ENCODE measurements around the gene CUBN. TPM values are rescaled to one million over a fixed set of nuclear protein-coding genes. Genes with fewer than 3 reads are reported as not detected.
A peak's percentile ranks its signal among the peaks of the same experiment; 100 is the strongest.

CUBN gene
- 1 to 10 TPM; 1.1 to 1.6 TPM for total RNA-seq

- no peak within 1 kb of the TSS for H3K4me3 Mint-ChIP-seq
- H3K9me3 Mint-ChIP-seq, result no peaks in the 10 kb centered on the region
- peaks cover 15 to 19% of the 10 kb centered on the region in 2 donors for H3K4me1 Mint-ChIP-seq (ENCODE audit: low read depth in 2 of 2)
- H3K27me3 Mint-ChIP-seq, result peaks cover 0 to 2% of the 10 kb centered on the region in 2 donors
- no peaks in the 10 kb centered on the region for H3K36me3 Mint-ChIP-seq
- ATAC-seq (no peak), DNase-seq (ENCODE audit: low spot score) (no peak)
- no peak within 1 kb of the TSS for H3K27ac Mint-ChIP-seq
These were observed at the start of gene CUBN for GRCh38 chr10:17129741-17130140. TSS of gene CUBN (minus strand) at chr10:17129811. CDS start at chr10:17129765, 46 bp downstream.

GRCh38 chr10:17179002-17179401, 49.4 kb upstream of the CUBN start:
- Mint-ChIP-seq H3K9me3 (no peaks in the 10 kb centered on the region), H3K4me3 (no peak overlapping the region), H3K36me3 (no peaks in the 10 kb centered on the region), H3K27me3 (no peaks in the 10 kb centered on the region), H3K4me1 (ENCODE audit: low read depth in 2 of 2) (peaks cover 6 to 8% of the 10 kb centered on the region in 2 donors), H3K27ac (no peak overlapping the region)
- no peak for ATAC-seq
- DNase-seq (ENCODE audit: low spot score), result no peak

- Mint-ChIP-seq H3K27ac (no peak overlapping the region), H3K9me3 (no peaks in the 10 kb centered on the region), H3K27me3 (no peaks in the 10 kb centered on the region), H3K36me3 (no peaks in the 10 kb centered on the region), H3K4me1 (ENCODE audit: low read depth in 2 of 2) (peaks cover 6 to 8% of the 10 kb centered on the region in 2 donors), H3K4me3 (no peak overlapping the region)
- DNase-seq (ENCODE audit: low spot score) (no peak), ATAC-seq (no peak)
These were observed 48.4 kb upstream of the CUBN start for GRCh38 chr10:17178006-17178405.

- no peaks in the 10 kb centered on the region for H3K9me3 Mint-ChIP-seq
- ATAC-seq (no peak), DNase-seq (ENCODE audit: low spot score) (no peak)
- no peaks in the 10 kb centered on the region for H3K27me3 Mint-ChIP-seq
- peaks cover 6 to 8% of the 10 kb centered on the region in 2 donors for H3K4me1 Mint-ChIP-seq (ENCODE audit: low read depth in 2 of 2)
- H3K36me3 Mint-ChIP-seq, result no peaks in the 10 kb centered on the region
- H3K27ac Mint-ChIP-seq, result no peak overlapping the region
- no peak overlapping the region for H3K4me3 Mint-ChIP-seq
These were observed 47.4 kb upstream of the CUBN start for GRCh38 chr10:17177014-17177413.

- Mint-ChIP-seq H3K4me1 (ENCODE audit: low read depth in 2 of 2) (peaks cover 6 to 8% of the 10 kb centered on the region in 2 donors), H3K4me3 (no peak overlapping the region), H3K27ac (no peak overlapping the region), H3K27me3 (no peaks in the 10 kb centered on the region), H3K9me3 (no peaks in the 10 kb centered on the region), H3K36me3 (no peaks in the 10 kb centered on the region)
- ATAC-seq (no peak), DNase-seq (ENCODE audit: low spot score) (no peak)
These were observed 46.5 kb upstream of the CUBN start for GRCh38 chr10:17176091-17176490.

- Mint-ChIP-seq H3K27ac (peak overlapping the region in 1 of 2 donors; percentile 74), H3K36me3 (no peaks in the 10 kb centered on the region), H3K9me3 (no peaks in the 10 kb centered on the region), H3K4me1 (ENCODE audit: low read depth in 2 of 2) (peaks cover 6 to 8% of the 10 kb centered on the region in 2 donors), H3K4me3 (peak overlapping the region; percentile 15), H3K27me3 (no peaks in the 10 kb centered on the region)
- ATAC-seq (no peak), DNase-seq (ENCODE audit: low spot score) (no peak)
These were observed 45.9 kb upstream of the CUBN start for GRCh38 chr10:17175551-17175950.

GRCh38 chr10:17174626-17175025, 45.0 kb upstream of the CUBN start:
- Mint-ChIP-seq H3K27me3 (no peaks in the 10 kb centered on the region), H3K4me3 (no peak overlapping the region), H3K9me3 (no peaks in the 10 kb centered on the region), H3K4me1 (ENCODE audit: low read depth in 2 of 2) (peaks cover 6 to 8% of the 10 kb centered on the region in 2 donors), H3K36me3 (no peaks in the 10 kb centered on the region), H3K27ac (peak overlapping the region in 1 of 2 donors; percentile 74)
- DNase-seq (ENCODE audit: low spot score) (no peak), ATAC-seq (no peak)

- no peaks in the 10 kb centered on the region for H3K36me3 Mint-ChIP-seq
- no peak overlapping the region for H3K27ac Mint-ChIP-seq
- no peak for DNase-seq (ENCODE audit: low spot score)
- ATAC-seq, result no peak
- H3K4me3 Mint-ChIP-seq, result no peak overlapping the region
- H3K9me3 Mint-ChIP-seq, result no peaks in the 10 kb centered on the region
- peaks cover 6 to 8% of the 10 kb centered on the region in 2 donors for H3K4me1 Mint-ChIP-seq (ENCODE audit: low read depth in 2 of 2)
- H3K27me3 Mint-ChIP-seq, result no peaks in the 10 kb centered on the region
These were observed 41.6 kb upstream of the CUBN start for GRCh38 chr10:17171141-17171641.

GRCh38 chr10:17169803-17170202, 40.2 kb upstream of the CUBN start:
- Mint-ChIP-seq H3K27ac (no peak overlapping the region), H3K4me1 (ENCODE audit: low read depth in 2 of 2) (no peaks in the 10 kb centered on the region), H3K4me3 (no peak overlapping the region), H3K36me3 (no peaks in the 10 kb centered on the region), H3K9me3 (no peaks in the 10 kb centered on the region), H3K27me3 (no peaks in the 10 kb centered on the region)
- DNase-seq (ENCODE audit: low spot score) (no peak), ATAC-seq (no peak)

- Mint-ChIP-seq H3K9me3 (no peaks in the 10 kb centered on the region), H3K36me3 (peaks cover 4% of the 10 kb centered on the region), H3K4me3 (no peak overlapping the region), H3K4me1 (ENCODE audit: low read depth in 2 of 2) (no peaks in the 10 kb centered on the region), H3K27me3 (no peaks in the 10 kb centered on the region), H3K27ac (no peak overlapping the region)
- DNase-seq (ENCODE audit: low spot score), result no peak
- no peak for ATAC-seq
These were observed 37.1 kb upstream of the CUBN start for GRCh38 chr10:17166699-17167098.

- Mint-ChIP-seq H3K36me3 (peaks cover 4% of the 10 kb centered on the region), H3K4me3 (no peak overlapping the region), H3K9me3 (no peaks in the 10 kb centered on the region), H3K4me1 (ENCODE audit: low read depth in 2 of 2) (no peaks in the 10 kb centered on the region), H3K27me3 (no peaks in the 10 kb centered on the region), H3K27ac (no peak overlapping the region)
- ATAC-seq (no peak), DNase-seq (ENCODE audit: low spot score) (no peak)
These were observed 33.2 kb upstream of the CUBN start for GRCh38 chr10:17162828-17163227.

- Mint-ChIP-seq H3K27ac (no peak overlapping the region), H3K36me3 (peaks cover 4% of the 10 kb centered on the region), H3K4me3 (no peak overlapping the region), H3K9me3 (no peaks in the 10 kb centered on the region), H3K27me3 (no peaks in the 10 kb centered on the region), H3K4me1 (ENCODE audit: low read depth in 2 of 2) (no peaks in the 10 kb centered on the region)
- DNase-seq (ENCODE audit: low spot score) (no peak), ATAC-seq (no peak)
These were observed 32.2 kb upstream of the CUBN start for GRCh38 chr10:17161775-17162174.

- Mint-ChIP-seq H3K4me3 (no peak overlapping the region), H3K27me3 (no peaks in the 10 kb centered on the region), H3K36me3 (no peaks in the 10 kb centered on the region), H3K4me1 (ENCODE audit: low read depth in 2 of 2) (peaks cover 0 to 3% of the 10 kb centered on the region in 2 donors), H3K9me3 (no peaks in the 10 kb centered on the region), H3K27ac (no peak overlapping the region)
- DNase-seq (ENCODE audit: low spot score) (no peak), ATAC-seq (no peak)
These were observed 27.4 kb upstream of the CUBN start for GRCh38 chr10:17157024-17157423.

GRCh38 chr10:17155826-17156225, 26.2 kb upstream of the CUBN start:
- Mint-ChIP-seq H3K27me3 (no peaks in the 10 kb centered on the region), H3K36me3 (no peaks in the 10 kb centered on the region), H3K27ac (no peak overlapping the region), H3K9me3 (no peaks in the 10 kb centered on the region), H3K4me3 (no peak overlapping the region), H3K4me1 (ENCODE audit: low read depth in 2 of 2) (peaks cover 0 to 3% of the 10 kb centered on the region in 2 donors)
- DNase-seq (ENCODE audit: low spot score), result no peak
- ATAC-seq, result no peak

GRCh38 chr10:17154116-17154515, 24.5 kb upstream of the CUBN start:
- no peaks in the 10 kb centered on the region for H3K9me3 Mint-ChIP-seq
- no peaks in the 10 kb centered on the region for H3K36me3 Mint-ChIP-seq
- no peaks in the 10 kb centered on the region for H3K27me3 Mint-ChIP-seq
- DNase-seq (ENCODE audit: low spot score) (no peak), ATAC-seq (no peak)
- H3K27ac Mint-ChIP-seq, result no peak overlapping the region
- H3K4me1 Mint-ChIP-seq (ENCODE audit: low read depth in 2 of 2), result peaks cover 0 to 3% of the 10 kb centered on the region in 2 donors
- H3K4me3 Mint-ChIP-seq, result no peak overlapping the region

Data from natural killer cell treated with Interleukin-12 subunit alpha and Interleukin-12 subunit beta and Interleukin-15 and Interleukin-18, amount 100 ng/mL, for 72 hours (primary cell).